ENCODE data around the gene HLA-A. TPM values are rescaled to one million over a fixed set of nuclear protein-coding genes. Genes with fewer than 3 reads are reported as not detected.

Gene HLA-A
- total and polyA plus RNA-seq, 11 donors, result 263 to 1,581 (median 361) TPM

GRCh38 chr6:29905286-29905685 is 37.0 kb upstream of the HLA-A start:
- WGBS, 4 donors, result 58 to 72% (median 70%) methylated on average over 4 of the region's 4 CpGs; no CpG with 5 or more reads in 1 of the 4 donors
- H3K9me3 ChIP-seq, result no peaks in the 10 kb centered on the region
- no peaks in the 10 kb centered on the region for H3K27me3 ChIP-seq
- H3K36me3 ChIP-seq, result no peaks in the 10 kb centered on the region
- no peaks in the 10 kb centered on the region for H3K4me1 ChIP-seq
- TF ChIP-seq CTCF (IDR thresholded peaks at IDR 0.05), result no peak
- TF ChIP-seq POLR2A (IDR thresholded peaks at IDR 0.05), result no peak
- H3K4me3 ChIP-seq, result no peak overlapping the region
- H3K27ac ChIP-seq, result no peak overlapping the region
- DNase-seq, result no peak
- intact Hi-C loops (cut with DNase I), result loop anchor here in 1 of 10 donors (5.0 kb wide), 1 partner anchor 38 kb away; no protein-coding TSS in a partner anchor
- no peak for ATAC-seq

GRCh38 chr6:29907637-29908340 is 34.5 kb upstream of the HLA-A start:
- DNase-seq (no peak), ATAC-seq (no peak)
- Histone ChIP-seq H3K27me3 (no peaks in the 10 kb centered on the region), H3K4me3 (no peak overlapping the region), H3K27ac (no peak overlapping the region), H3K9me3 (no peaks in the 10 kb centered on the region), H3K36me3 (no peaks in the 10 kb centered on the region), H3K4me1 (no peaks in the 10 kb centered on the region)
- WGBS, 4 donors, result 14 to 55% (median 32%) methylated on average over 6 of the region's 6 CpGs; no CpG with 5 or more reads in 1 of the 4 donors
- no peak for TF ChIP-seq CTCF (IDR thresholded peaks at IDR 0.05)
- no peak for TF ChIP-seq POLR2A (IDR thresholded peaks at IDR 0.05)
- intact Hi-C loops (cut with DNase I), result loop anchor here in 1 of 10 donors (5.0 kb wide), 1 partner anchor 40 kb away; no protein-coding TSS in a partner anchor

- intact Hi-C loops (cut with DNase I), result loop anchor here in 1 of 10 donors (5.0 kb wide), 1 partner anchor 41 kb away; no protein-coding TSS in a partner anchor
- no peaks in the 10 kb centered on the region for H3K36me3 ChIP-seq
- no peaks in the 10 kb centered on the region for H3K4me1 ChIP-seq
- H3K9me3 ChIP-seq, result no peaks in the 10 kb centered on the region
- H3K27ac ChIP-seq, result no peak overlapping the region
- H3K4me3 ChIP-seq, result no peak overlapping the region
- 86 to 93% (median 89%) methylated on average over 3 of the region's 3 CpGs; no CpG with 5 or more reads in 1 of the 4 donors for WGBS, 4 donors
- no peaks in the 10 kb centered on the region for H3K27me3 ChIP-seq
- no peak for DNase-seq
- TF ChIP-seq POLR2A (IDR thresholded peaks at IDR 0.05), result no peak
- no peak for ATAC-seq
These were observed 34.0 kb upstream of the HLA-A start for GRCh38 chr6:29908341-29908662.

GRCh38 chr6:29908710-29909109 is 33.6 kb upstream of the HLA-A start:
- 33 to 49% (median 46%) methylated on average over 6 of the region's 6 CpGs; no CpG with 5 or more reads in 1 of the 4 donors for WGBS, 4 donors
- Histone ChIP-seq H3K4me3 (no peak overlapping the region), H3K9me3 (no peaks in the 10 kb centered on the region), H3K27ac (no peak overlapping the region), H3K4me1 (no peaks in the 10 kb centered on the region), H3K36me3 (no peaks in the 10 kb centered on the region), H3K27me3 (no peaks in the 10 kb centered on the region)
- intact Hi-C loops (cut with DNase I), result loop anchor here in 1 of 10 donors (5.0 kb wide), 1 partner anchor 41 kb away; no protein-coding TSS in a partner anchor
- DNase-seq (no peak), ATAC-seq (no peak)
- no peak for TF ChIP-seq CTCF (IDR thresholded peaks at IDR 0.05)
- TF ChIP-seq POLR2A (IDR thresholded peaks at IDR 0.05), result no peak

Data from heart left ventricle (tissue), 16 donors.